Esophagus muscularis mucosa (tissue), 4 donors: ENCODE results near the gene SFRP2. TPM values are rescaled to one million over a fixed set of nuclear protein-coding genes. Genes with fewer than 3 reads are reported as not detected.

Experiments
- DNase-seq: peaks from one replicate; pipeline ENCODE4 v3.0.0-alpha.2; 2017; ENCODE audit errors: extremely low spot score
- H3K27ac ChIP-seq, 4 donors: fragments of 200-600 bp; sonication (generic); replicated peaks in 1 of 4; 1 replicate in 3 of 4; 2 replicates in 1 of 4; pipeline ENCODE4 v1.5.1; 2016 to 2019; ENCODE audit warnings: mild to moderate bottlenecking in 1 of 4
- H3K27me3 ChIP-seq, 4 donors: fragments of 200-600 bp; sonication (generic); one replicate each; pipeline versions ENCODE4 v1.5.1 to v1.6.0; 2016 to 2019
- H3K36me3 ChIP-seq, 4 donors: fragments of 200-600 bp; sonication (generic); one replicate each; pipeline ENCODE4 v1.5.1; 2016 to 2019
- H3K4me1 ChIP-seq, 4 donors: fragments of 200-600 bp; sonication (generic); one replicate each; pipeline ENCODE4 v1.5.1; 2016 to 2019
- H3K4me3 ChIP-seq, 4 donors: fragments of 200-600 bp; sonication (generic); 1 replicate in 2 of 4; 2 replicates in 2 of 4; pipeline ENCODE4 v1.5.1; 2016 to 2019; ENCODE audit warnings: mild to moderate bottlenecking in 4 of 4, moderate library complexity in 1 of 4
- H3K9me3 ChIP-seq, 4 donors: fragments of 200-600 bp; sonication (generic); 1 replicate in 3 of 4; 2 replicates in 1 of 4; pipeline ENCODE4 v1.5.1; 2016 to 2019
- EP300 ChIP-seq: sonication (generic); formaldehyde crosslinking; IDR thresholded peaks from one replicate; pipeline ENCODE4 v1.6.1; 2017; ENCODE audit warnings: antibody characterized with exemption
- POLR2A ChIP-seq: fragments of 450-650 bp; IDR thresholded peaks from one replicate; pipeline ENCODE4 v1.6.1; 2017; ENCODE audit warnings: antibody characterized with exemption, moderate library complexity, mild to moderate bottlenecking, low read depth
- POLR2AphosphoS5 ChIP-seq, 2 donors: sonication (generic); formaldehyde crosslinking; IDR thresholded peaks; one replicate each; pipeline ENCODE4 v1.6.1; 2017; ENCODE audit warnings: antibody characterized with exemption in 2 of 2
- WGBS: methylation state at CpG from one replicate; pipeline ENCODE4 v1.1.5; 2018; 5-methylcytosine and 5-hydroxymethylcytosine counted together
- intact Hi-C: fragments of 100-400 bp; cut with DNase I; formaldehyde crosslinking; loops from one replicate; pipeline ENCODE4 v1.15.1; 2023
- total RNA-seq, 4 donors: library from RNA; depleted of rRNA; stranded (reverse); fragments of >200 nt; gene quantifications; one replicate each; pipeline versions ENCODE4 v1.1.0 to v1.2.1, GENCODE V29; 2016
- TF ChIP-seq, protein P1 (sequence below), 3 experiments: fragments of 200-600 bp in 2 of 3; fragments of 450-650 bp in 1 of 3; sonication (generic) in 2 of 3; IDR thresholded peaks; one replicate each; pipeline ENCODE4 v1.5.1; 2017 to 2019; ENCODE audit warnings: antibody characterized with exemption in 3 of 3, mild to moderate bottlenecking in 2 of 3, moderate library complexity in 1 of 3

SFRP2 gene
- total RNA-seq, 4 donors from 2014 or later = 22.7 to 38.2 (median 23.6) TPM

DNA sequence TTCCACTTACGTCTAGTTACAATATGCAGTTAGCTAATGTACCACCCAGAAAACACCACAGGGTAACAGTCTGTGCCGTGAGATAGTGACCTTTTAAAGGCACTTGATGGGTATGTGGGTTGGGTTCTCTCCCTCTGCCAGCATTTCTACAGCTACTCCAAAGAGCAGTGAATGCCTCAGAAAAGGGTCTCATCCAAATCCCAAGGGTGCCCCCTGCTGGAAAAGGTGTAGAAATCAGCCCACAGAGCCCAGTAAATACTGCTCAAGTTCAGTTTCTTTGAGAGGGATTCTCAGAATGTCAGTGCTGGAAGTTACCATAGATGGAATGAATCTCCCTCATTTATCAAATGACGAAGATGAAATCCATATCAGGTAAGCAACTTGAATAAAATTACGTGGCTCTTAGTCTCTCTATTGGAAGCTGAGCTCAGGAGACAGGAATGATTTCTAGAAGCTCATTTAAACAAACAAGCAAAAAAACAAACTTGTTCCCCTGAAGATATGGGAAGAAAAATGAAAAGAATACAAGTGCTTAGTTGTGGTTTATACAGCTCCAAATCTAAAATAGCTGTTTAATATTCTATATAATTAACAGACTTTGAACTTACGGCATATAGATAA is 38.6 kb downstream of the SFRP2 start:
- Histone ChIP-seq H3K4me3 (no peak overlapping the region), H3K27me3 (no peaks in the 10 kb centered on the region), H3K4me1 (peaks cover 0 to 4% (median 0%) of the 10 kb centered on the region in 4 donors), H3K27ac (no peak overlapping the region), H3K36me3 (no peaks in the 10 kb centered on the region), H3K9me3 (no peaks in the 10 kb centered on the region)
- WGBS = 41% methylated on average over 5 of the region's 5 CpGs
- intact Hi-C loops = no loop called here
- TF ChIP-seq POLR2AphosphoS5 (IDR thresholded peaks at IDR 0.05) = no peak
- TF ChIP-seq POLR2A = no peak
- TF ChIP-seq EP300 = no peak
- TF ChIP-seq, protein P1, sequence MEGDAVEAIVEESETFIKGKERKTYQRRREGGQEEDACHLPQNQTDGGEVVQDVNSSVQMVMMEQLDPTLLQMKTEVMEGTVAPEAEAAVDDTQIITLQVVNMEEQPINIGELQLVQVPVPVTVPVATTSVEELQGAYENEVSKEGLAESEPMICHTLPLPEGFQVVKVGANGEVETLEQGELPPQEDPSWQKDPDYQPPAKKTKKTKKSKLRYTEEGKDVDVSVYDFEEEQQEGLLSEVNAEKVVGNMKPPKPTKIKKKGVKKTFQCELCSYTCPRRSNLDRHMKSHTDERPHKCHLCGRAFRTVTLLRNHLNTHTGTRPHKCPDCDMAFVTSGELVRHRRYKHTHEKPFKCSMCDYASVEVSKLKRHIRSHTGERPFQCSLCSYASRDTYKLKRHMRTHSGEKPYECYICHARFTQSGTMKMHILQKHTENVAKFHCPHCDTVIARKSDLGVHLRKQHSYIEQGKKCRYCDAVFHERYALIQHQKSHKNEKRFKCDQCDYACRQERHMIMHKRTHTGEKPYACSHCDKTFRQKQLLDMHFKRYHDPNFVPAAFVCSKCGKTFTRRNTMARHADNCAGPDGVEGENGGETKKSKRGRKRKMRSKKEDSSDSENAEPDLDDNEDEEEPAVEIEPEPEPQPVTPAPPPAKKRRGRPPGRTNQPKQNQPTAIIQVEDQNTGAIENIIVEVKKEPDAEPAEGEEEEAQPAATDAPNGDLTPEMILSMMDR (IDR thresholded peaks at IDR 0.05) = peak; percentile 58 to 63 (median 60)
- DNase-seq = no peak

DNA sequence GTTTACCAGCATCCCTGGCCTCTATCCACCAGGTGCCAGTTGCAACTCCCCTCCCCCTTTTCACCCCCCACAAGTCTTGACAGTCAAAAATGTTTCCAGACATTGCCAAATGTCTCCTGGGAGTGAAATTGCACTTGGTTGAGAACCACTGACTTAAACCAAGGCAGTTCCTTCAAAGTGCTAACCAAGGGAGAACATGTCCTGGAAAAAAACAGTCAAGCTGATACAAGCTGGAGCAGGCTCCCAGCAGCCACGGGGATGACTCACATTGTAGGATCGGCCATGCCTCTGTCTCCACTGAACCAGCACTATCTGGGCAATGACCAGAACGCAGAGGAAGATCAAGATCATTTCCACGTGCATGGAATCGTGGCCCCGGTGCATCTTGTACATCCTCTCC is 40.5 kb downstream of the SFRP2 start:
- H3K27me3 ChIP-seq = no peaks in the 10 kb centered on the region
- intact Hi-C loops = loop anchor here (5.0 kb wide), 1 partner anchor 116 kb away; no protein-coding TSS in a partner anchor
- TF ChIP-seq, protein P1 (IDR thresholded peaks at IDR 0.05) = no peak
- TF ChIP-seq POLR2A (no peak), EP300 (no peak), POLR2AphosphoS5 (IDR thresholded peaks at IDR 0.05) (no peak)
- WGBS = 68% methylated on average over 6 of the region's 6 CpGs
- H3K9me3 ChIP-seq = no peaks in the 10 kb centered on the region
- DNase-seq = no peak
- H3K36me3 ChIP-seq = no peaks in the 10 kb centered on the region
- H3K4me3 ChIP-seq = no peak overlapping the region
- no peak overlapping the region for H3K27ac ChIP-seq
- peaks cover 0 to 4% (median 0%) of the 10 kb centered on the region in 4 donors for H3K4me1 ChIP-seq

DNA sequence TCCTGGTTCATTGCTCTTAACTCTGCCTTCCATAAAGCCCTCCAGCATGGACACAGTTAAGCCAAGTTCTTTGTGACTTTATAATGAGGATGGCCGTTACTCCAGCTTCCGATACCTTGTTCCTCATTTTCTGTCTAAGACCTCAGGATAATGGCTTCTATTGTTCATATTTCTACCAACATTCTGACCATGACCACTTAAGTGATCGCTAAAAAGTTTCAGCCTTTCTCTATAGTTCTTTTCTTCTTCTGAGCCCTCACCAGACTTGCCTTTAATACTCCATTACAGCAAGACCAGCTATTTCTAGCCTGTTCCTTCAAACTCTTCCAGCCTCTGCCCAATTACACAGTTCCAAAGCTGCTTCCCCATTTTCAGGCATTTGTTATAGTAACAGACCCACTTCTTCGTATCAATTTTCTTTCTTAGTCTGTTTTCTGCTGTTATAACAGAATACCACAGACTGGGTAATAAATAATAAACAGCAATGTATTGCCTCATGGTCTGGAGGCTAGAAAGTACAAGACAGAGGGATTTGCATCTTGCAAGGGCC is 41.4 kb downstream of the SFRP2 start:
- H3K27me3 ChIP-seq = no peaks in the 10 kb centered on the region
- H3K9me3 ChIP-seq = no peaks in the 10 kb centered on the region
- H3K4me1 ChIP-seq = peaks cover 0 to 4% (median 0%) of the 10 kb centered on the region in 4 donors
- intact Hi-C loops = loop anchor here (5.0 kb wide), 1 partner anchor 115 kb away; no protein-coding TSS in a partner anchor
- no peak for TF ChIP-seq POLR2A
- no peak for DNase-seq
- H3K4me3 ChIP-seq = no peak overlapping the region
- no peaks in the 10 kb centered on the region for H3K36me3 ChIP-seq
- 81% methylated on average over 4 of the region's 4 CpGs for WGBS
- H3K27ac ChIP-seq = no peak overlapping the region

DNA sequence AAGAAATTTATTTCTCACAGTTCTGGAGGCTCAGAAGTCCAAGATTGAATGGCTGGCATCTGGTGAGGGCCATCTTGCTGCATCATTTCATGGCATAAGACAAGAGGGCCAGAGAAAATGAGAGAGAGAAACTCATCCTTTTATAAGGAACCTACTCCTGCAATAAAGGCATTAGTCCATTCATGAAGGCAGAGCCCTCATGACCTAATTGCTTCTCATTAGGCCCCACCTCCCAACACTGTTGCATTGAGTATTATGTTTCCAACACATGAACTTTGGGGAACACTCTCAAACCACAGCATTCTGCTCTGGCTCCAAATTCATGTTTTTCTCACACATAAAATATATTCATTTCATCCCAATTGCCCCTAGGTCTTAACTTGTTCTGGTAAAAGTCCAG is 43.2 kb downstream of the SFRP2 start:
- H3K4me3 ChIP-seq = no peak overlapping the region
- TF ChIP-seq, protein P1 (IDR thresholded peaks at IDR 0.05) = no peak
- TF ChIP-seq EP300 (no peak), POLR2AphosphoS5 (IDR thresholded peaks at IDR 0.05) (no peak), POLR2A (no peak)
- H3K27ac ChIP-seq = no peak overlapping the region
- no peaks in the 10 kb centered on the region for H3K27me3 ChIP-seq
- H3K9me3 ChIP-seq = peaks cover 0 to 8% (median 7%) of the 10 kb centered on the region in 4 donors
- H3K4me1 ChIP-seq = peaks cover 0 to 4% (median 0%) of the 10 kb centered on the region in 4 donors
- DNase-seq = no peak
- H3K36me3 ChIP-seq = no peaks in the 10 kb centered on the region
- intact Hi-C loops = loop anchor here (5.0 kb wide), 1 partner anchor 113 kb away; no protein-coding TSS in a partner anchor

DNA sequence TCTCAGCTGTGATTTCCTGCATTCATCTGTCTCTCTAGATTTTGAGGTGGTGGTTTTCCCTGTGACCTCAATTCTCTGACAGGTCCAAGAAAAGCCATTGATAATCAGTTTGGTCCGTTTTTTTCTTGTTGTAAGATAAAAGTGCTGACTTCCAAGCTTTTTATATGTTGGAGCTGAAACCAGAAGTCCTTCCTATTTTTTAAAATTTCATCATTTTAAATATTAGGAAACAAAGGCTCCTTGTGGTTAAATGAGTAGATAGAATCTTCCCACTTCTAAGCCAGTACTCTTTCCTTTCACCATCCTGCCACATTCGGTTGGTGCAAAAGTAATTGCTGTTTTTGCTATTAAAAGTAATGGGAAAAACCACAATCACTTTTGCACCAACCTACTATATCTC is 47.3 kb downstream of the SFRP2 start:
- Histone ChIP-seq H3K4me1 (no peaks in the 10 kb centered on the region), H3K36me3 (no peaks in the 10 kb centered on the region), H3K27me3 (no peaks in the 10 kb centered on the region), H3K4me3 (no peak overlapping the region), H3K27ac (no peak overlapping the region), H3K9me3 (peaks cover 0 to 12% (median 9%) of the 10 kb centered on the region in 4 donors)
- TF ChIP-seq EP300 (no peak), POLR2A (no peak)
- TF ChIP-seq, protein P1 (IDR thresholded peaks at IDR 0.05) = no peak
- 76% methylated on average over 2 of the region's 2 CpGs for WGBS
- intact Hi-C loops = no loop called here
- DNase-seq = no peak
